Psoas muscle (tissue), 8 donors: ENCODE results near the gene TMEM150C. TPM values are rescaled to one million over a fixed set of nuclear protein-coding genes. Genes with fewer than 3 reads are reported as not detected.

Experiments used
- ATAC-seq, 4 donors: fragments of 200-7000 bp; cut with Tn5 transposase; one replicate each; pipeline ENCODE4 v1.9.1; 2020; ENCODE audit warnings: moderate library complexity in 3 of 4, mild to moderate bottlenecking in 2 of 4
- DNase-seq, 2 donors: peaks; one replicate each; pipeline ENCODE4 v3.0.0-alpha.2; 2020
- H3K27ac ChIP-seq: fragments of 200-600 bp; one replicate; pipeline ENCODE4 v1.8.0; 2022
- H3K27me3 ChIP-seq, 3 donors: fragments of 200-600 bp in 1 of 3; one replicate each; pipeline versions ENCODE4 v1.6.1 to v1.8.0; 2013 to 2022; ENCODE audit warnings: low read length in 2 of 3, mild to moderate bottlenecking in 2 of 3, moderate library complexity in 1 of 3; ENCODE audit not compliant: insufficient read depth in 3 of 3
- H3K36me3 ChIP-seq, 2 donors: fragments of 200-600 bp in 1 of 2; one replicate each; pipeline versions ENCODE4 v1.6.1 to v1.8.0; 2013 to 2022; ENCODE audit warnings: low read depth in 1 of 2, mild to moderate bottlenecking in 1 of 2, moderate library complexity in 1 of 2; ENCODE audit not compliant: insufficient read depth in 1 of 2
- H3K4me1 ChIP-seq: fragments of 200-600 bp; one replicate; pipeline ENCODE4 v1.8.0; 2022
- H3K4me3 ChIP-seq: fragments of 200-600 bp; one replicate; pipeline ENCODE4 v1.8.0; 2022; ENCODE audit warnings: mild to moderate bottlenecking
- H3K9me3 ChIP-seq: fragments of 200-600 bp; one replicate; pipeline ENCODE4 v1.8.0; 2022
- WGBS, 3 donors: extraction: QIAGEN DNeasy Blood & Tissue Kit; methylation state at CpG; one replicate each; pipeline versions ENCODE4 v1.1.6 to v1.1.7; 2013; 5-methylcytosine and 5-hydroxymethylcytosine counted together
- intact Hi-C, 2 donors: fragments of 100-400 bp; cut with DNase I; formaldehyde crosslinking; loops; one replicate each; pipeline versions ENCODE4 v1.11.0 to v1.14.2; 2022
- polyA plus RNA-seq, 3 donors: library from polyadenylated mRNA; stranded (reverse); fragments of 200-250 nt; gene quantifications; one replicate each; pipeline ENCODE4 v1.2.3, GENCODE V29; 2013
- total RNA-seq, 4 donors: library from RNA; stranded (reverse); fragmentation: NEBNext Ultra II Directional in 2 of 4; extraction: Animal tissue kit (Norgen Biotek cat#: 25700) in 2 of 4; gene quantifications; one replicate each; pipeline versions ENCODE4 v1.2.1 to v1.2.4, GENCODE V29; 2021 to 2023
- TF ChIP-seq, protein P1 (sequence below): fragments of 200-600 bp; IDR thresholded peaks from one replicate; pipeline ENCODE4 v1.8.0; 2022; ENCODE audit warnings: antibody characterized with exemption
- donor health status: healthy with polysubstance abuse.
- donor health status: DM: no; HTN: no; CAD: no; lungs with moderate emphysema.
- donor health status: Bipolar disorder and iron deficiency.
- donor health status: healthy.
- donor health status: DM: yes; HTN: yes; CAD: no.
- donor health status: DM: no; HTN: no; CAD: no.
- donor health status: DM: no; HTN: no; CAD: no.
- donor health status: DM: yes; HTN: yes; CAD: no.

The TMEM150C gene
- total and polyA plus RNA-seq, 7 donors = 2.6 to 5.8 (median 3.6) TPM

DNA sequence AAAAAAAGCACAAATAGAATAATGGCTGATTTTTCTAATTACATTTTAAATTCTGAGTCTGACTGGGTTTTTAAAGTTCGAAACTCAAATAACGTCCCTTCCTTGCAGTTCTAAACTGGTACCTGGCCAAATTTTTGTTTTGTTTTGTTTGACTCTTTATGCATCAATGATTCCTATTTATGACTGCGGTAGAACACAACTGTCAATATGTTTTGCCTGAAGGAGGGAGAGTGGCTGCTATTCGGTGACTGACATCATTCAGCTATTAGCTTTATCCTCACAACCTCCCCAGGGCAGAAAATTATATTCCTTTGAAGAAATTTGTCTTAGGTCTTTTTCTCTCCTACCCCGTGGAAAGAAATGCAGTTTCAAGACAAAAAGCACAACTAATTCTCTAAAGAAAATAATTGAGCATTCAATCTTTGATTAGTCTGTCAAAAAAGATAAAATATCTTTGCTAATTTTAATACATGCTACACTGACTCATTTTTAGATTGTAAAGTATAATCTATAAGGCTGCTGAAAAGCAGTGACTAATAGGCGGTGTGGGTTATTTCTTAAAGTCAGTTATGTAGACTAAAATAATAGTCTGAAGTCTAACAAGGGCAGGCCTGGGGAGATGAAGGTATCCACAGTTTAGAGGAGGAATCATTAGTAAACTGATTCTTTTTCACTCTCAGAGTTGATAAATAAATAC lies 61.9 kb downstream of the TMEM150C start:
- peaks cover 0 to 3% of the 10 kb centered on the region in 2 donors for H3K36me3 ChIP-seq
- ATAC-seq = no peak

DNA sequence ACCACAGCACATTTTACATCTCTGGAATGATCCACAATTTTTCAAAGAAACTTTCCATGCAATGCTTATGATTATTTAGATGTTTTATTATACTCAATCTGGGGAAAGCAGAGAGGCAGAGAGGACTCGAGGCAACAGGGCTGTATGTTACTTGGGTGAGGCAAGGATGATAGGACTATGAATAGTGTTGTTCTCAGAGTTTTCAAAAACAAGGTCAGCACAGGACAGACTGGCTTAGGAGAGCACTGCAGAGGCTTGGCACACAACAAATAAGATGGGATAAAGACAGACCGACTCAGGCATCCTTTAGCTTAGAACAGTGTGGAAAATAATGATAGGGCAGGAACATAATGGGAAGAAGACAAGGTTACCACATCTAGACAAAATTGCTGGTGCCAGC lies 65.4 kb downstream of the TMEM150C start:
- no peak for ATAC-seq
- Histone ChIP-seq H3K9me3 (no peaks in the 10 kb centered on the region), H3K36me3 (no peaks in the 10 kb centered on the region), H3K27ac (no peak overlapping the region), H3K4me1 (no peaks in the 10 kb centered on the region), H3K27me3 (no peaks in the 10 kb centered on the region), H3K4me3 (no peak overlapping the region)
- TF ChIP-seq, protein P1, sequence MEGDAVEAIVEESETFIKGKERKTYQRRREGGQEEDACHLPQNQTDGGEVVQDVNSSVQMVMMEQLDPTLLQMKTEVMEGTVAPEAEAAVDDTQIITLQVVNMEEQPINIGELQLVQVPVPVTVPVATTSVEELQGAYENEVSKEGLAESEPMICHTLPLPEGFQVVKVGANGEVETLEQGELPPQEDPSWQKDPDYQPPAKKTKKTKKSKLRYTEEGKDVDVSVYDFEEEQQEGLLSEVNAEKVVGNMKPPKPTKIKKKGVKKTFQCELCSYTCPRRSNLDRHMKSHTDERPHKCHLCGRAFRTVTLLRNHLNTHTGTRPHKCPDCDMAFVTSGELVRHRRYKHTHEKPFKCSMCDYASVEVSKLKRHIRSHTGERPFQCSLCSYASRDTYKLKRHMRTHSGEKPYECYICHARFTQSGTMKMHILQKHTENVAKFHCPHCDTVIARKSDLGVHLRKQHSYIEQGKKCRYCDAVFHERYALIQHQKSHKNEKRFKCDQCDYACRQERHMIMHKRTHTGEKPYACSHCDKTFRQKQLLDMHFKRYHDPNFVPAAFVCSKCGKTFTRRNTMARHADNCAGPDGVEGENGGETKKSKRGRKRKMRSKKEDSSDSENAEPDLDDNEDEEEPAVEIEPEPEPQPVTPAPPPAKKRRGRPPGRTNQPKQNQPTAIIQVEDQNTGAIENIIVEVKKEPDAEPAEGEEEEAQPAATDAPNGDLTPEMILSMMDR = no peak
- 45 to 58% (median 49%) methylated on average over 2 of the region's 2 CpGs for WGBS, 3 donors
- intact Hi-C loops = no loop called here
- DNase-seq = no peak

More for the DNA sequence above, 61.9 kb downstream of the TMEM150C start:
- no peak overlapping the region for H3K4me3 ChIP-seq
- H3K9me3 ChIP-seq = no peaks in the 10 kb centered on the region
- DNase-seq = no peak
- 88 to 90% (median 88%) methylated on average over 6 of the region's 6 CpGs for WGBS, 3 donors
- intact Hi-C loops = no loop called here
- no peaks in the 10 kb centered on the region for H3K27me3 ChIP-seq
- H3K4me1 ChIP-seq = no peaks in the 10 kb centered on the region
- H3K27ac ChIP-seq = no peak overlapping the region
- TF ChIP-seq, protein P1 = no peak

DNA sequence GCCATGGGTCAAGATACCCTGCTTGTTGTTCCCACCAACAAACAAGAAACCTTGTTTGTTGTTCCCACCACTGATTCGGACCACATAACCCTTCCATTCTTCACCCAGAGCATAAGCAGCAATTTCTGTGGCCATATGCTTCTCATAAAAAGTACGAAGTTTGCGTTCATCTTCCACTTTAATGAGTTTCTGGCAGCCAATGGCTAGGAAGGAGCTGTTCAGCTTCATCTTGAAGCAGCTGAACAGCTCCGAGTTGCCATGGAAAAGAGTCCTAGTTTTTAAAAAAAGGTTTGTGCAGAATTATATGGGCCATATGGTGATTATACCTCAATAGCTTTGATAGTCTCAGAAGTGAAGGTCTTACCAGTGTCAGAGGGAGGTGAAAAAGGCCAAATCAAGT lies 66.1 kb downstream of the TMEM150C start:
- Histone ChIP-seq H3K9me3 (no peaks in the 10 kb centered on the region), H3K27ac (no peak overlapping the region), H3K27me3 (no peaks in the 10 kb centered on the region), H3K4me3 (no peak overlapping the region), H3K36me3 (no peaks in the 10 kb centered on the region), H3K4me1 (no peaks in the 10 kb centered on the region)
- TF ChIP-seq, protein P1 = no peak
- intact Hi-C loops = no loop called here
- DNase-seq (no peak), ATAC-seq (no peak)
- WGBS, 3 donors = 90 to 94% (median 92%) methylated on average over 4 of the region's 4 CpGs

DNA sequence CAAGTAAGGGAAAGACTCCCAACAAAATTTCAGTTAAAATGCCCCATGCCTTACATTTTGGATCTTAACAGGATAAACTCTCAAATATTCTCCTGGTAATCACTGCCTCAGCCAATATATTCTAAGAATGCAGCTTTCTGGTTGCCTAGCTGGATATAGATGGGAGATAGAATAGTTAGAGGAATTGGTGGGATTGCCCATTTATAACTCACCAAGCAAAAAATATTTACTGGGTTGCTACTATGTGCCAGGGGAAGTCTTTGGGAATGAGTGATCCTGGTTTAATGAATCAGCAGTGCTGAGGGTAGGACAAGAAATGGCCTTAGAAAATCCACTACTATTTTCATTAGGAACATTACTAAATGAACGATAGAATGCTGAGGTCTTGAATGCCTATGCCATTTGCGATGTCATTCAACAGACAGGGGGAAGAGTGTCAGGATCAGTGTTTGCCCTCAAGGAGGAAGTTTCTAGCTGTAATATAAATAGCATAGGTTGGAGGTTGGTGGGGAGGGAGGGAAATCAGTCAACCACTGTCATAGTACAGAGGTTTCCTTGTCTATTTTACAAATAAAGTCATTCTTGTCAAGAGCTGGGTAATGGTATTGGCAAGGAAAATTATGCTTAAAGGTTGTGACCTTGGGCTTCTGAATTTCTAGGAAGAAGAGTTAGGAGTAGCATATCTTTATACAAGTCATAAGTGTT lies 67.9 kb downstream of the TMEM150C start:
- Histone ChIP-seq H3K4me3 (no peak overlapping the region), H3K4me1 (no peaks in the 10 kb centered on the region), H3K27me3 (no peaks in the 10 kb centered on the region), H3K9me3 (no peaks in the 10 kb centered on the region), H3K36me3 (no peaks in the 10 kb centered on the region), H3K27ac (no peak overlapping the region)
- TF ChIP-seq, protein P1 = no peak
- ATAC-seq = no peak
- WGBS, 3 donors = 82 to 96% (median 84%) methylated on average over 2 of the region's 2 CpGs
- DNase-seq = no peak
- intact Hi-C loops = no loop called here
